Medulla oblongata (tissue), 1 donor: Measurements from ENCODE around the gene SLC40A1.

Experiments
- DNase-seq: peaks from one replicate; pipeline ENCODE4 v3.0.0-alpha.2; 2015; ENCODE audit errors: extremely low spot score

Gene SLC40A1

GRCh38 chr2:189541591-189541990 is 39.0 kb downstream of the SLC40A1 start:
- no peak for DNase-seq

- DNase-seq: no peak
Observed at GRCh38 chr2:189540551-189540950, 40.0 kb downstream of the SLC40A1 start.

DNA sequence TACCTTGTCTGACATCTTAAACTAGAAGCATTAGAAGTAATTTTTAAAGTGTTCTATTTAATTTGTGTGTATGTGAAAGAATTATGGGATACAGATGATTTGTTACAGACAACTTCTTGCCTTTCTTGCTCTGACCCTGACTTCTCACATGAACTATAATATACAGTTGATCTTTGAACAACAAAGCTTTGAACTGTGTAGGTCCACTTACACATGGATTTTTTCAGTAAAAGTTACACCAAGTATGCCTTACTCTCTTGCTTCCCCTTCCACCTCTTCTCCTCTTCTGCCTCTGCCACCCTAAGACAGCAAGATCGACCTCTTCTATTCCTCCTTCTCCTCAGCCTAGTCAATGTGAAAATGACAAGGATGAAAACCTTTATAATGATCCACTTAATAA is 42.2 kb downstream of the SLC40A1 start:
- DNase-seq: no peak

GRCh38 chr2:189536830-189537229 is 43.8 kb downstream of the SLC40A1 start:
- no peak for DNase-seq

GRCh38 chr2:189534854-189535832 is 45.4 kb downstream of the SLC40A1 start:
- DNase-seq: no peak

- DNase-seq: no peak
Observed at GRCh38 chr2:189533288-189534035, 47.1 kb downstream of the SLC40A1 start.

DNA sequence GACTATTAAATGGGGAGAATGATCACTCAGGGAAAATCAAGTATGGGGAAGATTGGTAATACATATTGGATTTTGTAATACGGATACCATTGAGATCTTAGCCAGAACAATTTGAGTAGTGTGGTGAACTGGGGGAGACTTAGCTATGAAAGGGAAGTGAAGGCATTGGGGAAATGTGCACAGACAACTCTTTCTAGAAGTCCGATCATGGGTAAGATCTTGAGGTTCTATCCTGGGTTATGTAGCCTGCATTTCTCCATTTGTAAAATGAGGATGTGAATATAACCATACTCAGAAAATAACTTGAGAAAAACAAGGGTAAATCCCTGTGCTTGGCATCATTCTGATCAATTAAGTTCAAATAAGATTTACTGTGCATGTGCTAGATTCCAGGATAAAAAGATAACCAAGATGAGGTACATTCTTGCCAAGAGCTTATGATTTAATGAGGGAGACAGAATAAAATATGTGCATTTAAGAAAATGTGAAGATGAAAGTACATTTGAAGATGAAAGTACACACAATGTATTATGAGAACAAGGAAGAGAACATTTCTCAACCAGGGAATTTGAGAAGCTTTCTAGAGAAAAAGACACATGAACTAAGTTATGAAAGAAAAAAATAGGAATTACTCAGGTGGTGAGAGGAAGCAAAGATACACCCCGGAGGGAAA is 49.5 kb downstream of the SLC40A1 start:
- DNase-seq: no peak

GRCh38 chr2:189528617-189529016 is 52.0 kb downstream of the SLC40A1 start:
- DNase-seq: no peak

- DNase-seq: no peak
Observed at GRCh38 chr2:189527812-189528592, 52.6 kb downstream of the SLC40A1 start.

DNA sequence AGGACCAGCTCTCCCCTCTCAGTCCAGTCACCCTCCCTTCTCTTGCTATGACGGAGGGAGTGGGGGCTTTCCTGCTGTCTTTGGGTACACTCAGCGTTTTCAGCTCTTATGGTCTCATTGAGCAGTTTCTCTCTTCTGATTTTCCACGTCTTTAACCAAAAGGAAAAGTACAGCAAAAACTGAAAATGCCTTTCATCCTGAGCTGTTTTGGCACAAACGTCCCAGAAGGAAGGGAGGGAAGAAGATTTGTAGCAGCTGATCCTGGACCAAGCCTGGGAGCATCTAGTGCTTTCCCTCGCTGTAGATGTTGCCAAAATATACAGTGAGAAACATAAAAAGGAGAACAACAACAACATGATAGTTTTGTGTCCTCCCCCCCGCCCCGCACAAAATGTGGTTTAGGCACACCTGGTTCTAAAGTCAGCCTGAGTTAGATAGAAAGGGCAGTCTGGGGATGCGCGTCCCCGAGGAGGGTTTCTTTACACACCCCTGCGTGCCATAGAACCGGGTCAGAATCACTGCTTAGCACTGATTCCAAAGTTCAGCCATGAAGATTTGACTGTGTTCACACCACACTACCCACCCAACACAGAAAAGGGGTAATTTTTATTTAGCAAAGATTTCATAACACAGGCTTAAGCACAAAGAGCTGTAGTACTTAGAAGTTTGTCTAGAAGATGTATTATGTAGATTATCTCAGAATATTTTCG is 53.4 kb downstream of the SLC40A1 start:
- DNase-seq: no peak

DNA sequence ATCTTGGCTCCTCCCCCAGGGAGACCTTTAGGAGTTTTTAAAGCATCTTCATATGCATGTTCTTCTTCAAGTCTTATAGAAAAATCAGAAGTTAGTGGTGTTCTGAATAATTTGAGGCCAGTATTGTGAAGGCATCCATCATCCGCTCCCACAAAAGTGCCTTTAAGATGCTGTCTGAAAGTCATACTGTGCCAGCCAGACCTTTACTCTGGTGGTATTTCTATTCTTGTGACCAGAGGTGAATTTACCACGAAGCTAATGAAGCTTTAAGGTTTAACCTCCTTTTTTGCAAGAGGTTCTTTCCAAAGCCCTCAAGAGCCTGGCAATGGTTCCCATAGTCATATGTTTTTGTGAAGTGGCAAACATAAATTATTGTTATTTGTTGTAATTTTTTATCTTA is 54.3 kb downstream of the SLC40A1 start:
- DNase-seq: no peak

DNA sequence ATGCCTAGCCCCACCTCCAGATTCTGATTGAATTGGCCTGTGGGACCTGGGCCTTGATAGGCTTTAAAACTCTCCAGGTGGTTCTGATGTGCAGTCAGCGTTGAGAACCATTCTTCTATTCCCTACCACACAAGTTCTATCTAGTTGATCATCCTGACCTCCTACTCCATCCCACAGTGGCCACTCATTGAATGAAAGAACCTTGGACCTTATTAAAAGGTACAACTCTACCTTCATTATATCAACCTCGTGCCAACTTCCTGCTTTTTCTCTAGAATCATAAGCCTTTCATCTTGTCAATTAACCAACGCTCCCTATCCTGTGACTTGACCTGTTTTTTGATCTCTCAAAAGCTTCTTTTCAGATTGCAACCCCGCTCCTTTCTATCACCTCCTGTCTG is 55.8 kb downstream of the SLC40A1 start:
- no peak for DNase-seq

DNA sequence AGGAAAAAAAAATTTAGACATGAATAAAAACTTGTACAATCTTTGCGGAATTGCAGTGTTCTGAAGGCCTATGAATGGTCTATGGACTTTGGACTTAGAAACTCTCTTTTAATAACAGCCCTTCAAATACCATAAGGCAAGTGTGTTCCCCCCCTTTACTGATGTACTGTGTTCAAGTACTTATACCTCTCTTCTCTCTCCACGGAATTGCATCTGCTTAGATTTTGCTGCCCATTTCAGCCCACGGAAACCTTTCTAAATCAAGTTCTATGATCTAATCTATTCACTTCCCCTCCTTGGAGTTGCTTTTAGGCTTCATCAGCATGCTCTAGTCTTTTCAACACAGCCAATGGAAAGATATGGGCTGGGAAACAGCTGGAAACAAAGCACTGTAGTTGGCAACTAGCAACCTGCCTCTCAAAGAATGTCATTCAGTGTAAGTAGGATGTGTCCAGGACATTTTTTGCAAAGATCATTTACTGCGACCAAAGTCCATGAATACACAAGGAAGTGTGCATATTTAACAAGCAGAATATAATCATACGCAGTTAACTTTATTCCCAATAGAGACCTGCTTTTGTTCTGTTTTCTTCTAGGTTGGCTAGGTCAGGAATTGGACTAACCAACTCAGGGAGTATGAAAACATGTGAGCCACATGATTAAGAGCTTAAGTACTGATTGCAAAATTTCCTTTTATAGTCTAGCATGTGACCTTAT is 58.0 kb downstream of the SLC40A1 start:
- no peak for DNase-seq

GRCh38 chr2:189521699-189522434 is 58.7 kb downstream of the SLC40A1 start:
- DNase-seq: no peak

GRCh38 chr2:189519631-189520387 is 60.8 kb downstream of the SLC40A1 start:
- no peak for DNase-seq

- no peak for DNase-seq
Observed at GRCh38 chr2:189517847-189518535, 62.6 kb downstream of the SLC40A1 start.

DNA sequence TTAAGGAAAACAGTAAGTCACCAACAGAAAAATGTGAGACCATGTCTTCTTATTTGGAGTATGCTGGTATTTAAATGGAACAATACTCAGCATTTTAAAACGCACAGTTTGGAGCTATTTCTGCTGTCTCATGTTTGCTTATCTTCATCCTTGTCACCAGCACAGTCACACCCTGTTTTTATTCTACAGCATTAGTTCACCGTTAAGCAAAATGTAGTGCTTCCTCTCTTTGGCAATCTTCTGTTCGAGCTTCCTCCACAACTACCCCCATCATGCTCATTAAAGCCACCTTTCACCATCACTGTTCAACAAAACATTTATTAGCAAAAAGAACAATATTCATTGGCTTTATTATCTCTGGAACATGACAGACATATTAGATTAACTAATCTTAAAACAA is 64.0 kb downstream of the SLC40A1 start:
- no peak for DNase-seq

DNA sequence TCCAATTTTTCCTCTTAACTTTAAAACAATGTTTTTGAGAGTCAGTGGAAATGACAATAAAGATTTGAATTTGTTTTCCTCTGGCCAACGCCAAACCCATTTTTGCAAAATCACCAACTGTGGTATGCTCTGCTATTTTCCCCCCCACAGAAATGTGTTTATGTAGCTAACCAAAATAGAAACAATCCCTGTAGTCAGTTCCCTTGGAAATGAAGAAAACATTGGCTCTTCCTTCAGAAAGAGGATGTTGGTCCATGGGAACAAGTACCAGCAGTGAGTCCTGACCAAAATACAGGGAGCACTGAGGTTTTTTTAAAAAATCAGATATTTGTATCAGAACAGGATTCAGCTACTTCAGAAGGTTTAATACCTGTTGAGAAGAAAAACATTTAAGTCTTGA is 65.3 kb downstream of the SLC40A1 start:
- DNase-seq: no peak
